Measurements from ENCODE around the gene CNTN1.

The CNTN1 gene

GRCh38 chr12:41092115-41092514 is 399.9 kb downstream of the CNTN1 start:
- CTCF ChIA-PET = no interaction called here
- POLR2A ChIA-PET = no interaction called here
- TF ChIP-seq KLF1 (tag by site-specific recombination; IDR thresholded peaks at IDR 0.05) (no peak), OVOL3 (tag by site-specific recombination; IDR thresholded peaks at IDR 0.05) (no peak)
- Histone ChIP-seq H3K9me3 (ENCODE audit: control insufficient read depth, insufficient read depth, low read depth, low read length) (no peaks in the 10 kb centered on the region), H3K4me3 (ENCODE audit: low read depth, low read length) (no peak overlapping the region), H3K36me3 (ENCODE audit: control insufficient read depth in 2 of 2, insufficient read depth in 1 of 2, low read length in 2 of 2) (no peaks in the 10 kb centered on the region), H3K27ac (ENCODE audit: extremely low read depth, low read depth, low read length) (no peak overlapping the region), H3K4me1 (ENCODE audit: control insufficient read depth, insufficient read depth, low read length) (no peaks in the 10 kb centered on the region)

- no peak overlapping the region for H3K27ac ChIP-seq (ENCODE audit: extremely low read depth, low read depth, low read length)
- no peak overlapping the region for H3K4me3 ChIP-seq (ENCODE audit: low read depth, low read length)
- H3K4me1 ChIP-seq (ENCODE audit: control insufficient read depth, insufficient read depth, low read length) = no peaks in the 10 kb centered on the region
- H3K36me3 ChIP-seq (ENCODE audit: control insufficient read depth in 2 of 2, insufficient read depth in 1 of 2, low read length in 2 of 2) = no peaks in the 10 kb centered on the region
- TF ChIP-seq KLF1 (tag by site-specific recombination; IDR thresholded peaks at IDR 0.05) (no peak), ZNF16 (tag by site-specific recombination; IDR thresholded peaks at IDR 0.05; ENCODE audit: low read depth) (no peak), ZNF23 (tag by site-specific recombination; IDR thresholded peaks at IDR 0.05; ENCODE audit: borderline replicate concordance) (no peak), ZNF366 (tag by site-specific recombination; conservative IDR thresholded peaks at IDR 0.05) (no peak), ZNF560 (tag by site-specific recombination; IDR thresholded peaks at IDR 0.05; ENCODE audit: borderline replicate concordance) (no peak), ZNF48 (tag by site-specific recombination; IDR thresholded peaks at IDR 0.05) (no peak), ZNF157 (tag by site-specific recombination; IDR thresholded peaks at IDR 0.05) (no peak), PRDM2 (tag by site-specific recombination; IDR thresholded peaks at IDR 0.05; ENCODE audit: borderline replicate concordance) (no peak), INSM2 (tag by site-specific recombination; IDR thresholded peaks at IDR 0.05) (no peak), BCL11A (tag by site-specific recombination; IDR thresholded peaks at IDR 0.05; ENCODE audit: low read depth) (no peak), YY1 (tag by site-specific recombination; IDR thresholded peaks at IDR 0.05) (no peak), ZBTB20 (tag by site-specific recombination; IDR thresholded peaks at IDR 0.05) (no peak), ZNF488 (tag by site-specific recombination; IDR thresholded peaks at IDR 0.05) (no peak), ZNF341 (tag by site-specific recombination; IDR thresholded peaks at IDR 0.05; ENCODE audit: low read depth) (no peak), CTCF (tag by site-specific recombination; IDR thresholded peaks at IDR 0.05) (no peak), ZFP41 (tag by site-specific recombination; IDR thresholded peaks at IDR 0.05; ENCODE audit: borderline replicate concordance) (no peak), ZBTB44 (tag by site-specific recombination; IDR thresholded peaks at IDR 0.05) (no peak), TCF7L2 (IDR thresholded peaks at IDR 0.05; ENCODE audit: borderline replicate concordance, low read depth, low read length) (no peak), ZNF121 (tag by site-specific recombination; IDR thresholded peaks at IDR 0.05) (no peak), ZNF660 (tag by site-specific recombination; IDR thresholded peaks at IDR 0.05) (no peak)
- ChIA-PET POLR2A (no interaction called here), CTCF (no interaction called here)
- no peaks in the 10 kb centered on the region for H3K9me3 ChIP-seq (ENCODE audit: control insufficient read depth, insufficient read depth, low read depth, low read length)
Observed at GRCh38 chr12:41096797-41097196, 404.6 kb downstream of the CNTN1 start.

Data from HEK293 (cell line).